SK-N-SH treated with all-trans-retinoic acid at 6 μM for 48 hours (cell line): ENCODE results near the gene IL22.

Source experiments
- ATAC-seq: fragments of 200-7000 bp; cut with Tn5 transposase; 3 replicates; pipeline ENCODE4 v1.9.1; 2020; ENCODE audit warnings: mild to moderate bottlenecking, moderate library complexity
- ARNTL ChIP-seq: fragments of 450-650 bp; formaldehyde crosslinking; IDR thresholded peaks from 2 replicates; pipeline ENCODE4 v1.5.0; 2020; ENCODE audit warnings: low read depth, mild to moderate bottlenecking, moderate library complexity, borderline replicate concordance
- BACH2 ChIP-seq: fragments of 250-450 bp; sonication (Bioruptor Pico); IDR thresholded peaks from 2 replicates; pipeline ENCODE4 v1.9.0; 2021; ENCODE audit warnings: mild to moderate bottlenecking, borderline replicate concordance
- CSDC2 ChIP-seq: fragments of 250-450 bp; sonication (Bioruptor Pico); IDR thresholded peaks from 2 replicates; pipeline ENCODE4 v1.5.0; 2020; ENCODE audit warnings: mild to moderate bottlenecking, moderate library complexity
- ESRRG ChIP-seq: fragments of 250-450 bp; sonication (Bioruptor Pico); IDR thresholded peaks from 2 replicates; pipeline ENCODE4 v1.6.1; 2021; ENCODE audit warnings: mild to moderate bottlenecking
- GLIS3 ChIP-seq: fragments of 250-450 bp; sonication (Bioruptor Pico); IDR thresholded peaks from 2 replicates; pipeline ENCODE4 v1.5.0; 2020; ENCODE audit warnings: mild to moderate bottlenecking, moderate library complexity
- ISL1 ChIP-seq: fragments of 250-450 bp; sonication (Bioruptor Pico); IDR thresholded peaks from 2 replicates; pipeline ENCODE4 v2.1.2; 2022; ENCODE audit warnings: mild to moderate bottlenecking, moderate library complexity
- OSR1 ChIP-seq: fragments of 250-450 bp; sonication (Bioruptor Pico); IDR thresholded peaks from 2 replicates; pipeline ENCODE4 v1.8.0; 2022; ENCODE audit warnings: moderate library complexity, mild to moderate bottlenecking, inconsistent platforms
- PATZ1 ChIP-seq: fragments of 250-450 bp; sonication (Bioruptor Pico); IDR thresholded peaks from 2 replicates; pipeline ENCODE4 v1.8.0; 2020; ENCODE audit warnings: mild to moderate bottlenecking, moderate library complexity, borderline replicate concordance
- POU6F1 ChIP-seq: fragments of 250-450 bp; sonication (Bioruptor Pico); IDR thresholded peaks from 2 replicates; pipeline ENCODE4 v1.8.0; 2021; ENCODE audit warnings: low read depth, mild to moderate bottlenecking, moderate library complexity, borderline replicate concordance
- PPARA ChIP-seq: fragments of 250-450 bp; sonication (Bioruptor Pico); IDR thresholded peaks from 2 replicates; pipeline ENCODE4 v1.5.0; 2020; ENCODE audit warnings: mild to moderate bottlenecking, borderline replicate concordance
- RARB ChIP-seq: fragments of 250-450 bp; sonication (Bioruptor Pico); IDR thresholded peaks from 2 replicates; pipeline ENCODE4 v1.8.0; 2021; ENCODE audit warnings: mild to moderate bottlenecking, moderate library complexity
- SNAI2 ChIP-seq: fragments of 250-450 bp; sonication (Bioruptor Pico); IDR thresholded peaks from 2 replicates; pipeline ENCODE4 v1.5.0; 2020; ENCODE audit warnings: mild to moderate bottlenecking, moderate library complexity
- TCF4 ChIP-seq: fragments of 250-450 bp; sonication (Bioruptor Pico); IDR thresholded peaks from 2 replicates; pipeline ENCODE4 v1.8.0; 2021; ENCODE audit warnings: mild to moderate bottlenecking, moderate library complexity, borderline replicate concordance
- TOX ChIP-seq: fragments of 250-450 bp; sonication (Bioruptor Pico); IDR thresholded peaks from 2 replicates; pipeline ENCODE4 v1.8.0; 2021; ENCODE audit warnings: mild to moderate bottlenecking, moderate library complexity, borderline replicate concordance
- TSHZ2 ChIP-seq: fragments of 250-450 bp; sonication (Bioruptor Pico); IDR thresholded peaks from 2 replicates; pipeline ENCODE4 v1.5.0; 2020; ENCODE audit warnings: mild to moderate bottlenecking, moderate library complexity
- ZC3H10 ChIP-seq: fragments of 250-450 bp; sonication (Bioruptor Pico); IDR thresholded peaks from 2 replicates; pipeline ENCODE4 v1.5.1; 2021; ENCODE audit warnings: mild to moderate bottlenecking, moderate library complexity
- ZFP3 ChIP-seq: fragments of 250-450 bp; sonication (Bioruptor Pico); IDR thresholded peaks from 2 replicates; pipeline ENCODE4 v1.5.0; 2020; ENCODE audit warnings: mild to moderate bottlenecking, moderate library complexity
- ZFP30 ChIP-seq: fragments of 450-650 bp; formaldehyde crosslinking; IDR thresholded peaks from 2 replicates; pipeline ENCODE4 v1.5.0; 2022; ENCODE audit warnings: mild to moderate bottlenecking, moderate library complexity
- ZNF70 ChIP-seq: fragments of 450-650 bp; formaldehyde crosslinking; IDR thresholded peaks from 2 replicates; pipeline ENCODE4 v1.5.0; 2020; ENCODE audit warnings: mild to moderate bottlenecking, moderate library complexity
- ZNF8 ChIP-seq: fragments of 450-650 bp; formaldehyde crosslinking; IDR thresholded peaks from 2 replicates; pipeline ENCODE4 v1.5.0; 2020; ENCODE audit warnings: mild to moderate bottlenecking, moderate library complexity
- TF ChIP-seq, protein P1 (sequence below): fragments of 250-450 bp; sonication (Bioruptor Pico); IDR thresholded peaks from 2 replicates; pipeline ENCODE4 v1.5.1; 2020; ENCODE audit warnings: low read depth, mild to moderate bottlenecking, moderate library complexity
- TF ChIP-seq, protein P2 (sequence below): fragments of 250-450 bp; sonication (Bioruptor Pico); IDR thresholded peaks from 2 replicates; pipeline ENCODE4 v1.5.1; 2021; ENCODE audit warnings: mild to moderate bottlenecking, moderate library complexity

Gene IL22

DNA sequence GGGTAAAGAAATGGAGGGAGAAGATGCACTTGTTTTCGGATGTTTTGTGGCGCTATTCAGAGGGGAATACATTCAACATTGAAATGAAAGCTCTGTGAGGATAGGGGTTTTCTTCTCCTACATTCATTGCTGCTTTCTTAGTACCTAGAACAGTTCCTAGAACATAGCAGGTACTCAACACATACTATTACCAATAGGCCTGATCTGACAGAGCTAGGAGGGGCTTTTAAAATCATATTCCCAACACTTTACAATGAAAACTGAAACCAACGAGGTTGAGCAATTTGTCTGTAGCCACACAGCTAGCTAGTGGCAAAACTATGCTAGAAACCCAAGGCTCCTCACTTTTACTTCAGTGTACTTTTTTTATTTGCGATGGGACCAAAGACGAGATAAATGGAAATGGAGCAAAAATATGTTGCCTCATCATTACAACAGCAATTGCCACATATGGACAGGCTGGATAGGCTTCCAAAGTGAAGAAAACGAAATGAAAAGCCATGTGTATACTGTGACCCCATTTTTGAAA is 23.1 kb upstream of the IL22 start:
- TF ChIP-seq RARB (CRISPR knock-in tag) (no peak), TOX (CRISPR knock-in tag) (no peak), ZNF70 (CRISPR knock-in tag) (no peak), ZC3H10 (CRISPR knock-in tag) (no peak), GLIS3 (CRISPR knock-in tag) (no peak), PATZ1 (no peak), ISL1 (CRISPR knock-in tag) (no peak), POU6F1 (CRISPR knock-in tag) (no peak), TSHZ2 (no peak), SNAI2 (CRISPR knock-in tag) (no peak), ZFP30 (CRISPR knock-in tag) (no peak), BACH2 (CRISPR knock-in tag) (no peak), ARNTL (CRISPR knock-in tag) (no peak), ZFP3 (CRISPR knock-in tag) (no peak), PPARA (CRISPR knock-in tag) (no peak), TCF4 (CRISPR knock-in tag) (no peak)
- TF ChIP-seq, protein P1, sequence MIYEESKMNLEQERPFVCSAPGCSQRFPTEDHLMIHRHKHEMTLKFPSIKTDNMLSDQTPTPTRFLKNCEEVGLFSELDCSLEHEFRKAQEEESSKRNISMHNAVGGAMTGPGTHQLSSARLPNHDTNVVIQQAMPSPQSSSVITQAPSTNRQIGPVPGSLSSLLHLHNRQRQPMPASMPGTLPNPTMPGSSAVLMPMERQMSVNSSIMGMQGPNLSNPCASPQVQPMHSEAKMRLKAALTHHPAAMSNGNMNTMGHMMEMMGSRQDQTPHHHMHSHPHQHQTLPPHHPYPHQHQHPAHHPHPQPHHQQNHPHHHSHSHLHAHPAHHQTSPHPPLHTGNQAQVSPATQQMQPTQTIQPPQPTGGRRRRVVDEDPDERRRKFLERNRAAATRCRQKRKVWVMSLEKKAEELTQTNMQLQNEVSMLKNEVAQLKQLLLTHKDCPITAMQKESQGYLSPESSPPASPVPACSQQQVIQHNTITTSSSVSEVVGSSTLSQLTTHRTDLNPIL (CRISPR knock-in tag), result no peak
- TF ChIP-seq, protein P2, sequence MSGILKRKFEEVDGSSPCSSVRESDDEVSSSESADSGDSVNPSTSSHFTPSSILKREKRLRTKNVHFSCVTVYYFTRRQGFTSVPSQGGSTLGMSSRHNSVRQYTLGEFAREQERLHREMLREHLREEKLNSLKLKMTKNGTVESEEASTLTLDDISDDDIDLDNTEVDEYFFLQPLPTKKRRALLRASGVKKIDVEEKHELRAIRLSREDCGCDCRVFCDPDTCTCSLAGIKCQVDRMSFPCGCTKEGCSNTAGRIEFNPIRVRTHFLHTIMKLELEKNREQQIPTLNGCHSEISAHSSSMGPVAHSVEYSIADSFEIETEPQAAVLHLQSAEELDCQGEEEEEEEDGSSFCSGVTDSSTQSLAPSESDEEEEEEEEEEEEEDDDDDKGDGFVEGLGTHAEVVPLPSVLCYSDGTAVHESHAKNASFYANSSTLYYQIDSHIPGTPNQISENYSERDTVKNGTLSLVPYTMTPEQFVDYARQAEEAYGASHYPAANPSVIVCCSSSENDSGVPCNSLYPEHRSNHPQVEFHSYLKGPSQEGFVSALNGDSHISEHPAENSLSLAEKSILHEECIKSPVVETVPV (CRISPR knock-in tag), result no peak
- ATAC-seq, result no peak

GRCh38 chr12:68272732-68273131 is 19.3 kb upstream of the IL22 start:
- ATAC-seq, result no peak
- TF ChIP-seq ESRRG (CRISPR knock-in tag) (no peak), ZNF70 (CRISPR knock-in tag) (no peak), OSR1 (no peak), POU6F1 (CRISPR knock-in tag) (no peak), TCF4 (CRISPR knock-in tag) (no peak), ZNF8 (CRISPR knock-in tag) (no peak), CSDC2 (CRISPR knock-in tag) (no peak), TOX (CRISPR knock-in tag) (no peak), GLIS3 (CRISPR knock-in tag) (no peak), PATZ1 (no peak), ISL1 (CRISPR knock-in tag) (no peak)
- TF ChIP-seq, protein P2 (CRISPR knock-in tag), result no peak
